Naive thymus-derived CD8-positive, alpha-beta T cell (primary cell): ENCODE data around the gene KRTAP26-1. TPM values are rescaled to one million over a fixed set of nuclear protein-coding genes. Genes with fewer than 3 reads are reported as not detected.

Experiments
- ATAC-seq, 2 donors: fragments of 150-1000 bp; cut with Tn5 transposase in 1 of 2; sonication (Bioruptor Pico), chemical (Tn5 transposase) in 1 of 2; 1 replicate in 1 of 2; 2 replicates in 1 of 2; pipeline ENCODE4 v1.10.0; 2021; ENCODE audit warnings: mild to moderate bottlenecking in 2 of 2, moderate library complexity in 2 of 2
- POLR2A ChIA-PET: fragments of 350-600 bp; sonication (Branson Sonifier 250); formaldehyde crosslinking; loops from one replicate; lab custom pipeline; 2021; ENCODE audit warnings: antibody characterized with exemption; lab: Charles Lee
- DNase-seq, 10 donors: peaks; one replicate each; pipeline versions ENCODE4 v3.0.0 to v3.0.0-alpha.2; 2020 to 2022
- H3K27ac Mint-ChIP-seq, 10 donors: one replicate each; pipeline ENCODE4 v1.8.0; 2020 to 2022; ENCODE audit warnings: mild to moderate bottlenecking in 10 of 10, mixed read lengths in 10 of 10, moderate library complexity in 4 of 10, inconsistent platforms in 1 of 10
- H3K27me3 Mint-ChIP-seq, 5 donors: one replicate each; pipeline ENCODE4 v1.8.0; 2021 to 2022; ENCODE audit warnings: mixed read lengths in 5 of 5
- H3K36me3 Mint-ChIP-seq, 3 donors: one replicate each; pipeline ENCODE4 v1.8.0; 2020 to 2022; ENCODE audit warnings: mixed read lengths in 3 of 3, mild to moderate bottlenecking in 2 of 3, inconsistent platforms in 1 of 3
- H3K4me1 Mint-ChIP-seq, 4 donors: one replicate each; pipeline ENCODE4 v1.8.0; 2021 to 2022; ENCODE audit warnings: mixed read lengths in 4 of 4
- H3K4me3 Mint-ChIP-seq, 10 donors: one replicate each; pipeline ENCODE4 v1.8.0; 2020 to 2022; ENCODE audit warnings: mild to moderate bottlenecking in 10 of 10, mixed read lengths in 10 of 10, moderate library complexity in 6 of 10, inconsistent platforms in 1 of 10
- H3K9me3 Mint-ChIP-seq, 9 donors: one replicate each; pipeline ENCODE4 v1.8.0; 2020 to 2022; ENCODE audit warnings: mixed read lengths in 9 of 9, mild to moderate bottlenecking in 3 of 9, inconsistent platforms in 1 of 9, moderate library complexity in 1 of 9
- polyA plus RNA-seq, 3 donors: library from polyadenylated mRNA; unstranded; fragments of 300-500 nt; fragmentation: Illumina TruSeq; gene quantifications; one replicate each; pipeline ENCODE4 v1.2.3, GENCODE V29; 2021
- total RNA-seq, 8 experiments: library from RNA in 2 of 8; stranded (reverse) in 2 of 8; gene quantifications; one replicate each; pipeline ENCODE4 v1.2.3 and lab custom pipeline; 2021 to 2026

The KRTAP26-1 gene
- total and polyA plus RNA-seq, 5 experiments from 2014 or later: not detected

DNA sequence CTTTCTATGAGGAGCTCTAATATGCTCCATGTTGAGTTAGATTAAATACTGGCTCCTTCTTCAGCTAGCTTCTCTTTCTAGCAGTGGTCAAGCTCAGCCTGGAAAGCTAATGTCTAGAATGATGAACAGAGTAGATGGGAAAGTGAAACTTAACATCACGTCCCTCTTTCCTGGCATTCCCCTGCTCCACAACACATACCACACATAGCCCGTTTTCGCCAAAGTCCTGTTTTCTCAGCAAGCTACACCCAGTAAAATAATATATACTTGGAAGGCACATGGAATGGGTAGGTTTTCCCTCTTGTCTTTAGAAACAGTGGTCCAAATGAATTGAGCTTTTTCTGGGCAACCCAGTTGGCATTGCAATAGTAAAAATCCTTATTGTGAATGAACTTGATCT, 13.6 kb upstream of the KRTAP26-1 start:
- no peaks in the 10 kb centered on the region for H3K36me3 Mint-ChIP-seq
- H3K4me1 Mint-ChIP-seq: no peaks in the 10 kb centered on the region
- H3K4me3 Mint-ChIP-seq: no peak overlapping the region
- DNase-seq (no peak), ATAC-seq (no peak)
- no peaks in the 10 kb centered on the region for H3K9me3 Mint-ChIP-seq
- H3K27me3 Mint-ChIP-seq: peaks cover 0 to 7% (median 0%) of the 10 kb centered on the region in 5 donors
- POLR2A ChIA-PET: no interaction called here
- H3K27ac Mint-ChIP-seq: no peak overlapping the region

DNA sequence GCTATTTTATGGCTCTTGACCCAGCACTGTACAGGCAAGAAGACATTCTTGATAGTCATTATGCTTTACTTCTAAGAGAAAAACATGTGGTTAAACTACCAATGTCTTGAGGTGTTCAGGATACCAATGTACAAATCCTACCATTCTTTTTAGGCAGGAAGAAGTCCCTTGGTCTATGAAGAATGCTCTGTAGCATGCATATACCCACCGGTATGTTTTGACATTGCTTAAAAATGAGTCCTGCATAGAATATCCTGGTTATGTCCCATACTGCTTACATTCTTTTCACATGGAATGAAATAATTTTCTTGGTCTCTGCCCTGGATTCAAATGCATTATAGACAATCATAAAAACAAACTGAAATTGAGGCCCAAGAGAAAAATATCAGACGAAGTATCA, 12.6 kb upstream of the KRTAP26-1 start:
- H3K36me3 Mint-ChIP-seq: no peaks in the 10 kb centered on the region
- ATAC-seq (no peak), DNase-seq (no peak)
- peaks cover 0 to 8% (median 0%) of the 10 kb centered on the region in 5 donors for H3K27me3 Mint-ChIP-seq
- H3K4me3 Mint-ChIP-seq: no peak overlapping the region
- POLR2A ChIA-PET: no interaction called here
- H3K9me3 Mint-ChIP-seq: peaks cover 0 to 8% (median 0%) of the 10 kb centered on the region in 9 donors
- no peak overlapping the region for H3K27ac Mint-ChIP-seq
- H3K4me1 Mint-ChIP-seq: no peaks in the 10 kb centered on the region

DNA sequence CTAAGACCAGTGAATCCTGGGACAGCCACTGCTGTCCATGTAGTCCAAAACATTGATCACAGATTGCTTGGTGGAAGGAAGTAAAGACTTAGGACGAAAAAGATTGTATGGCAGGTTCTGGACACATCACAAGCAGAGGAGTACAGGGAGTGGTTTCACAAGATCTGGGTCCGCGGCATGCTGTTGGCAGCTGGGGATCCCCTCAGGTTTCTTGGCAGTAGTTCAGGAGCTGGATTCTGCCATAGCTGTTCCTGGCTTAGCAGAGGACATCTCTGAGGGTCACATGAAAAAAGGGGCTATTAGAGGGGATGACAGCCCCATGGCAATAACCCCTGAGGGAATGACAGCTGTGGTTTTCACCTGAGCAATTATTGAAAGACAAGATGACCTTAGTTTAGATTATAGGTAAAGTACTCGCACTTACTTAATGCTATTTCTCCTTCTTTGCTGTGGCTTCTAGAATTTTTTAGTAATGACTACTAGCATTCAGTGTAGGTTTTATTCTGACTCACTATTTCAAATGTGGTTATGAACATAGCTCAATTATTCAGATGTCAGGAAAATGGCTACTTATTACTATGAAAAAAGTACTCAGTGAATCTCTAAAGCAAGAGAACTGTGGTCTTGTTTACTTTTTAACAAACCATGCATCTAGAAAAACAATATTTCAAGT, 9.2 kb upstream of the KRTAP26-1 start:
- Mint-ChIP-seq H3K9me3 (peaks cover 0 to 31% (median 12%) of the 10 kb centered on the region in 9 donors), H3K27me3 (peaks cover 0 to 19% (median 3%) of the 10 kb centered on the region in 5 donors), H3K4me3 (no peak overlapping the region), H3K4me1 (no peaks in the 10 kb centered on the region), H3K36me3 (peaks cover 0 to 19% (median 0%) of the 10 kb centered on the region in 3 donors), H3K27ac (no peak overlapping the region)
- no peak for ATAC-seq
- POLR2A ChIA-PET: no interaction called here
- DNase-seq: no peak

DNA sequence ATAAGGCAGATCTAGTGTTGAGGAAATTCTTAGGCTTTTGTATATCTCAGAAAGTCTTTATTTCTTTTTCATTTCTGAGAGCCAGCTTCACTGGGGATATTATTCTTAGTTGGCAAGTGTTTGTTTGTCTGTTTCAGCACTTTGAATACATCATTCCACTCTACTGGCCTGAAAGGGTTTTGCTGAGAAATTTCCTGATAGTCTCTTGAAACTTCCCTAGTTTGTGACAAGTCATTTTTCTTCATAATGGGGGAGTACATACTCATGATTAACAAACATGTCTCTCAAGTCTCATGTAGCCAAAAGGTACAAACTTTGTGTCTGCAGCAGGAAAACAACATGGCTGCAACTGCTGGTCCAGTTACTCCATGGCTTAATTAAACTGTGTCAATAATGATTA, 6.3 kb upstream of the KRTAP26-1 start:
- Mint-ChIP-seq H3K27ac (no peak overlapping the region), H3K4me1 (no peaks in the 10 kb centered on the region)
- ATAC-seq: no peak

DNA sequence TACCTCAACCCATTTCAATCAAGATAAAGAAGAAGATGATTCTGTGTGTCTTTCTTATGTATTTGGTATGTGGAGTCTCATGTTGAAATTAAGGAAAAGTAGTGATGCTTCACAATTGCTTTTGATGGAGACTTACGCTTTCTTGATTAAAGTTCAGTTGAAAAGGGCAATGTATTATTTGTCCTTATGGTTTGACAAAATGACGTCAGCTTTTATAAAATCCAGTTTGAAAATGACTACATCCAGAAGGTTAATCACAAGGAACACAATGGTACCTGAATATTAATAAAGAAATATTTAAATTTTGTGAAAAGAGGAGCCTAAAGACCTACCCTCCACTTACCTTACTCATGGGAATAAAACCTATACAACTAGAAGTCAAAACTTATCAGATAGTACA, 4.4 kb downstream of the KRTAP26-1 start:
- POLR2A ChIA-PET: no interaction called here
- no peak overlapping the region for H3K4me3 Mint-ChIP-seq
- no peaks in the 10 kb centered on the region for H3K36me3 Mint-ChIP-seq
- peaks cover 0 to 20% (median 2%) of the 10 kb centered on the region in 5 donors for H3K27me3 Mint-ChIP-seq
- H3K27ac Mint-ChIP-seq: no peak overlapping the region
- peaks cover 0 to 13% (median 0%) of the 10 kb centered on the region in 9 donors for H3K9me3 Mint-ChIP-seq
- no peak for ATAC-seq
- DNase-seq: no peak
- no peaks in the 10 kb centered on the region for H3K4me1 Mint-ChIP-seq

More for the DNA sequence above, 6.3 kb upstream of the KRTAP26-1 start:
- peaks cover 0 to 22% (median 3%) of the 10 kb centered on the region in 5 donors for H3K27me3 Mint-ChIP-seq
- peaks cover 0 to 31% (median 15%) of the 10 kb centered on the region in 9 donors for H3K9me3 Mint-ChIP-seq
- no peak overlapping the region for H3K4me3 Mint-ChIP-seq
- DNase-seq: no peak
- H3K36me3 Mint-ChIP-seq: peaks cover 0 to 19% (median 0%) of the 10 kb centered on the region in 3 donors
- POLR2A ChIA-PET: no interaction called here

DNA sequence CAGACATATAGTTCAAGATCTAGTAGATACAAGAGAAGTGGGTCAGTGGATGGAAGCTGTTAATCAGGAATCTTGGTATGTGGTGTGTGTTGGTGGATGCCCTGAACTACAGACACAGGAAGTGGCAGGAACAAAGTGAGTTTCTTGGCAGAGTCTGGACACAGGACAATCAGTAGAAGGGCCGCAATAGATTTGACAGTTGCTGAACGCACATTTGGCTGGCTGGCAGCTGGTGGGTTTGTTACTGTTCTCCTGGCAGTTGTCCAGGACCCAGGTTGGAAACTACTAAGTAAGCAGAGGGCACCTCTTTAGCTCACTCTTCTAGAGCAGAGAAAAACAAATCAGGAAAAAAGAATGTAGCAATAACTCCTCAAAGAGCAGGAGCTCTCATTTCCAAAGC, 13.2 kb downstream of the KRTAP26-1 start:
- ATAC-seq (no peak), DNase-seq (no peak)
- Mint-ChIP-seq H3K36me3 (no peaks in the 10 kb centered on the region), H3K27me3 (peaks cover 0 to 1% (median 0%) of the 10 kb centered on the region in 5 donors), H3K4me1 (no peaks in the 10 kb centered on the region), H3K4me3 (no peak overlapping the region), H3K27ac (peak overlapping the region in 1 of 10 donors; percentile 20), H3K9me3 (peaks cover 0 to 6% (median 0%) of the 10 kb centered on the region in 9 donors)
- POLR2A ChIA-PET: no interaction called here

DNA sequence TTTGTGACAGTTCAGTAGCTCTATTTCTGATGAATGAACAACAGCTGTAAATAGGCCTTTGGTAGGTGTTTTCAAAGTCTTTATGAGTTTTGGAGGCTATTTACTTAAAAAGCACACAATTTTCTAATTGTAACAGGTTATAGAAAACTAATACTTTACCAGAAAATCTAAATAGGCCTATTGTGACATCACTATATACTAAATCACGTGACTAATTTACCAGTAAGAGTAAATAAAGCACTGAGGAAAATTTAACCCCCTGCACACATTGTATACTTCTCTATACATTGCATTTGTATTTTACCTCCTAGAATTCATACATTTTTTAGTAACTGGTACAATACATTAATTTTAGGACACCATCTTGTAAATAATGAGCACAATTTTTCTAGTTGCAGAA, 15.0 kb downstream of the KRTAP26-1 start:
- Mint-ChIP-seq H3K4me1 (no peaks in the 10 kb centered on the region), H3K36me3 (no peaks in the 10 kb centered on the region), H3K9me3 (peaks cover 0 to 17% (median 7%) of the 10 kb centered on the region in 9 donors), H3K27ac (no peak overlapping the region), H3K4me3 (no peak overlapping the region), H3K27me3 (peaks cover 0 to 1% (median 0%) of the 10 kb centered on the region in 5 donors)
- no peak for ATAC-seq
- POLR2A ChIA-PET: no interaction called here
- DNase-seq: no peak

DNA sequence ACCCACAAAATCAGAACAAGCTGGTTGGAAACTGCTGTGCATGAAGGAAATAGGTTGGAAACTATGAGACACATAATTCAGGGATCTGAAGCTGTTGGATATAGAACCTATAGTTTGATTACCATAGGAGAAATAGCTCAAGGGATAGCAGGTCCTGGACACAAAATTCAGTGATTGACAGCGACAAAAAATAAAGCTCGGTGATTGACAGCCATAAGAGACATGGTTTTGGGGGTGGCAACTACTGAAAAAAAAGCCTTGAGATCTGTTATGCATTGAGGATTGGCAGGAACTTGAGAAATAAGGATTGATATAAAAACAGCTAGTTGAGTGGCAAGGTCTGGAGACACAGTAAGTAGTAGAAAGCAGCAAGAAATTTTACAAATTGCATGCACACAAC, 30.9 kb downstream of the KRTAP26-1 start, which contains the start of gene KRTAP25-1:
Gene KRTAP25-1, minus strand, starts transcription at position 300 of the 400 bp plus-strand sequence. Its CDS starts 24 bp downstream, at position 276.
- H3K4me3 Mint-ChIP-seq: no peak within 1 kb of the TSS
- DNase-seq (no peak), ATAC-seq (no peak)
- no peaks in the 10 kb centered on the region for H3K4me1 Mint-ChIP-seq
- peaks cover 0 to 5% (median 0%) of the 10 kb centered on the region in 9 donors for H3K9me3 Mint-ChIP-seq
- POLR2A ChIA-PET: no interaction called here
- no peaks in the 10 kb centered on the region for H3K36me3 Mint-ChIP-seq
- no peak within 1 kb of the TSS for H3K27ac Mint-ChIP-seq
- peaks cover 0 to 14% (median 3%) of the 10 kb centered on the region in 5 donors for H3K27me3 Mint-ChIP-seq

DNA sequence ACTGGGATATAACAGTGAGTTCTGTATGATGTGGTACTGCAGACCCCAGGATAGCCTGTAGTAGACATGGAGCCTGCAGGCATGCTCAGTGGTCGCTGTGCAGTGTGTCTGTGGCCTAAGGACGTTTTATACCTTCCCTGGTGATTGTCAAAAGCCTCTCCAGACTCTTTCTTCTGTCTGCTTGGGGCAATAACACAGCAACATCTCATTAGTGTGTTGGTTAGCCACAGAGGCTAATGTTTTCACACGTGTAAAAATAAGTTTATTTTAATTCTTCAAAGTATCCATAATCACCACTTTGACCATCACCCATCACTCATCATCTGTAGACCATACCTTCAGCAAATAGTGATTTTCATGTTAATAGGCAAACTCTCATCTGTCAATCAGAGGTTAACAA, 37.3 kb downstream of the KRTAP26-1 start, which contains the start of gene KRTAP24-1:
Gene KRTAP24-1, minus strand, starts transcription at position 101 of the 400 bp plus-strand sequence. Its CDS starts 18 bp downstream, at position 83.
- DNase-seq: no peak
- no peaks in the 10 kb centered on the region for H3K9me3 Mint-ChIP-seq
- H3K36me3 Mint-ChIP-seq: no peaks in the 10 kb centered on the region
- H3K27ac Mint-ChIP-seq: no peak within 1 kb of the TSS
- POLR2A ChIA-PET: no interaction called here
- no peak within 1 kb of the TSS for H3K4me3 Mint-ChIP-seq
- no peak for ATAC-seq
- H3K4me1 Mint-ChIP-seq: no peaks in the 10 kb centered on the region
- H3K27me3 Mint-ChIP-seq: peaks cover 0 to 10% (median 2%) of the 10 kb centered on the region in 5 donors

DNA sequence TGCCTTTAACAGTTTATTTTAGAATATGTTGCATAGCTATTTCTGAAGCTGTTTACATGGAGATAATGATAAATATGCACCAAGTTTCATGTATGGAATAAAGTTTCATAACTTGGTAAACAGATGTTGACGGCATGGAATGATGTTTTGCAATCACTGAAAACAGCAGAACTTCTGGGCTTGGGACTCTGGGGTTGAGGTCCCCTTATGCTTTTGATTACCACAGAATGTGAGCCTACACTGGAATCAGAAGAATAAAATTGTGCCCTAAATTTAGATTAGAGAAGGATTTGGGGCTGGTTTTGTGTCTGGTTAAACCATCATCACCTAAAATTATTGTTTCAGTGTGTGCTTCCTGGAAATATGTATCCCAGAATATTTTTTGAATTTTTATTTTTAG, 48.5 kb downstream of the KRTAP26-1 start:
- Mint-ChIP-seq H3K4me1 (no peaks in the 10 kb centered on the region), H3K9me3 (peaks cover 0 to 6% (median 2%) of the 10 kb centered on the region in 9 donors), H3K27ac (no peak overlapping the region), H3K27me3 (peaks cover 0 to 8% (median 5%) of the 10 kb centered on the region in 5 donors), H3K36me3 (peaks cover 0 to 6% (median 0%) of the 10 kb centered on the region in 3 donors), H3K4me3 (no peak overlapping the region)
- no peak for ATAC-seq
- POLR2A ChIA-PET: no interaction called here
- DNase-seq: no peak

DNA sequence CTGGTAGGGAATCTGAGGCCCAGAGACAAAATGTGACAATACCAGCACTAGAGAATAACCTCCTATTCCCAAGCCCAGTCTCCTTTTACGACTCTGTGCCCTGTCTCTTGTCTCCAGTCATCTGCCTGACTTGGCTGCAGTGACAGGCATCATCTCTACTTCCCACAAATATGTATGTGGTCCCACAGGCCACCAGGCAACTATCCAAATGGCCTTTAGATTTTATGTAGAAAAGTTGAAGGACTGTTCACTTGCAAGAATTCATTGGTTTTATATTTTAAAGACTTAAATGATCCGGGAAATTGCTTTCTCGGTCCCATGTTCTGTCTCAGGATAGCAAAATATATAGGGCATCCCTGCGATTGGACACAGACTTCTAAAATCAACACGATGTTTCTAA, 49.0 kb downstream of the KRTAP26-1 start:
- no peak for ATAC-seq
- Mint-ChIP-seq H3K4me3 (no peak overlapping the region), H3K27me3 (peaks cover 0 to 8% (median 5%) of the 10 kb centered on the region in 5 donors), H3K9me3 (peaks cover 0 to 6% (median 4%) of the 10 kb centered on the region in 9 donors), H3K4me1 (no peaks in the 10 kb centered on the region), H3K36me3 (peaks cover 0 to 11% (median 0%) of the 10 kb centered on the region in 3 donors), H3K27ac (no peak overlapping the region)
- POLR2A ChIA-PET: no interaction called here
- DNase-seq: no peak

DNA sequence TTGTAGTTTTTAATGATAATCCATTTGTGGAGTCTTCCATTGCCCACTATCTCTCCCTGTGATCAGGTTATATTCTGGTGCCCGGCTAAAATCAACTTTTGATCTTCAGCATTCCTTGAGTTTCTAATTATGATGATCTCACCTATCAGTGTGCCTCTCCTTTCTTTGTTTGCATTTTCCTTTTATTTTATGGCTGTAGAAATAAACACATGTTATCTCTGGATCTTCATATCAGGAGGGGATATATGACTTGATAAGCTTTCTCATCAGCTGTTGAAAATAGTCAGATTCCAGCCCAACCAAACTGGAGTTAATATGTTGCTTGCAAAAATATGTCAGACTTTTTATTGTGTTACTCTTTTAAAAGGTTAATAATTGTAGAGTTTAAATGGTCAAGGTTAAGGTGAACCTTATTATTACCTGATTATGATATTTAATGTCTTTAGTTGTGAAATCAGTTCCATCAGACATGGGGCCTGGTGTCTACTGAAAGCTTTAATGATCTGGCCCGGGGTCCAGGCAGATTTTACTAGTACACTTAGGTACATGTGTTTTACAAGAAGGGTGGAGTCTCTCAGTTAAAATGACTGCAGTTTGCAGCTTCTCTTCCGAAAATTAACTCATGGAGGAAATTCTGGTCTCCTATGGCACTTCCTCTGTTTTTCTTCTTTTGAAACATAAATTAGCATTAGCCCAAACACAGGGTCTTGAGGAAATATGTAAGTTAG, 50.1 kb downstream of the KRTAP26-1 start:
- Mint-ChIP-seq H3K4me3 (no peak overlapping the region), H3K4me1 (no peaks in the 10 kb centered on the region), H3K27ac (no peak overlapping the region), H3K27me3 (peaks cover 0 to 8% (median 5%) of the 10 kb centered on the region in 5 donors), H3K36me3 (peaks cover 0 to 16% (median 0%) of the 10 kb centered on the region in 3 donors), H3K9me3 (peaks cover 0 to 12% (median 7%) of the 10 kb centered on the region in 9 donors)
- ATAC-seq: no peak
- no peak for DNase-seq
- POLR2A ChIA-PET: no interaction called here
